Trophoblast cell (in vitro differentiated cells and primary cell): ENCODE data around the gene TUFT1.

ENCODE experiments used
- DNase-seq, 2 donors: peaks; one replicate each; pipeline ENCODE4 v3.0.0-alpha.2; 2016
- H2AFZ ChIP-seq: 2 replicates; pipeline ENCODE4 v1.6.1; 2013; ENCODE audit warnings: low read length, moderate library complexity, mild to moderate bottlenecking; ENCODE audit not compliant: insufficient read depth, poor library complexity
- H2AK5ac ChIP-seq: 2 replicates; pipeline ENCODE4 v1.6.1; 2013; ENCODE audit warnings: mild to moderate bottlenecking, low read length
- H2BK120ac ChIP-seq: 2 replicates; pipeline ENCODE4 v1.6.1; 2013; ENCODE audit warnings: low read length, mild to moderate bottlenecking, moderate library complexity; ENCODE audit not compliant: insufficient read depth, poor library complexity
- H2BK12ac ChIP-seq: 2 replicates; pipeline ENCODE4 v1.6.1; 2013; ENCODE audit warnings: mild to moderate bottlenecking, low read length, moderate library complexity
- H2BK5ac ChIP-seq: 2 replicates; pipeline ENCODE4 v1.6.1; 2013; ENCODE audit warnings: low read length, low read depth, moderate library complexity, mild to moderate bottlenecking; ENCODE audit not compliant: poor library complexity
- H3K14ac ChIP-seq: 2 replicates; pipeline ENCODE4 v1.6.1; 2013; ENCODE audit warnings: mild to moderate bottlenecking, low read length
- H3K18ac ChIP-seq: 2 replicates; pipeline ENCODE4 v1.6.1; 2013; ENCODE audit warnings: mild to moderate bottlenecking, low read length
- H3K23ac ChIP-seq: 2 replicates; pipeline ENCODE4 v1.6.1; 2013; ENCODE audit warnings: low read length
- H3K27ac ChIP-seq: 2 replicates; pipeline ENCODE4 v1.5.1; 2013; ENCODE audit warnings: low read depth, mild to moderate bottlenecking, inconsistent platforms, low read length, moderate library complexity
- H3K27me3 ChIP-seq: 2 replicates; pipeline ENCODE4 v1.6.1; 2013; ENCODE audit warnings: inconsistent platforms, mild to moderate bottlenecking, low read length, moderate library complexity; ENCODE audit not compliant: insufficient read depth
- H3K36me3 ChIP-seq, 2 experiments: 1 replicate in 1 of 2; 2 replicates in 1 of 2; pipeline ENCODE4 v1.6.1; 2013; ENCODE audit warnings: low read length in 2 of 2, mild to moderate bottlenecking in 2 of 2, moderate library complexity in 1 of 2; ENCODE audit not compliant: insufficient read depth in 2 of 2, control insufficient read depth in 1 of 2
- H3K4ac ChIP-seq: 2 replicates; pipeline ENCODE4 v1.6.1; 2013; ENCODE audit warnings: low read depth, mild to moderate bottlenecking, low read length, moderate library complexity
- H3K4me1 ChIP-seq, 2 experiments: 1 replicate in 1 of 2; 2 replicates in 1 of 2; pipeline ENCODE4 v1.6.1; 2013; ENCODE audit warnings: low read length in 2 of 2, mild to moderate bottlenecking in 2 of 2, moderate library complexity in 1 of 2; ENCODE audit not compliant: insufficient read depth in 2 of 2, control insufficient read depth in 1 of 2
- H3K4me2 ChIP-seq: 2 replicates; pipeline ENCODE4 v1.6.1; 2013; ENCODE audit warnings: inconsistent platforms, mild to moderate bottlenecking, low read length, moderate library complexity
- H3K4me3 ChIP-seq: 2 replicates; pipeline ENCODE4 v1.5.1; 2013; ENCODE audit warnings: mild to moderate bottlenecking, low read depth, low read length, inconsistent platforms
- H3K79me1 ChIP-seq: one replicate; pipeline ENCODE4 v1.6.1; 2013; ENCODE audit warnings: low read length
- H3K79me2 ChIP-seq: 2 replicates; pipeline ENCODE4 v1.6.1; 2013; ENCODE audit warnings: low read length, mild to moderate bottlenecking; ENCODE audit not compliant: control insufficient read depth, insufficient read depth, poor library complexity
- H3K9ac ChIP-seq: 2 replicates; pipeline ENCODE4 v1.6.1; 2013; ENCODE audit warnings: mild to moderate bottlenecking, low read length
- H3K9me3 ChIP-seq: 2 replicates; pipeline ENCODE4 v1.6.1; 2013; ENCODE audit warnings: low read depth, mild to moderate bottlenecking, control low read depth, inconsistent platforms, low read length; ENCODE audit not compliant: insufficient read depth
- H4K12ac ChIP-seq: 2 replicates; pipeline ENCODE4 v1.6.1; 2013; ENCODE audit warnings: low read depth, mild to moderate bottlenecking, low read length, moderate library complexity
- H4K8ac ChIP-seq: 2 replicates; pipeline ENCODE4 v1.6.1; 2013; ENCODE audit warnings: low read depth, mild to moderate bottlenecking, low read length, moderate library complexity
- H4K91ac ChIP-seq: one replicate; pipeline ENCODE4 v1.6.1; 2013; ENCODE audit warnings: low read depth, mild to moderate bottlenecking, low read length, moderate library complexity
- WGBS: extraction: QIAGEN DNeasy Blood & Tissue Kit; methylation state at CpG from one replicate; pipeline ENCODE4 v1.1.7; 2013; ENCODE audit warnings: missing lambda C conversion rate; ENCODE audit not compliant: insufficient read length, insufficient coverage; ENCODE audit errors: extremely low coverage; 5-methylcytosine and 5-hydroxymethylcytosine counted together

The TUFT1 gene

GRCh38 chr1:151516031-151516511, 24.0 kb upstream of the TUFT1 start:
- Histone ChIP-seq H4K91ac (peak overlapping the region; percentile 78), H3K4ac (peak overlapping the region; percentile 60), H3K14ac (peak overlapping the region; percentile 83), H3K4me3 (no peak overlapping the region), H3K79me2 (peaks cover 14% of the 10 kb centered on the region), H3K4me2 (peak overlapping the region; percentile 40), H2BK12ac (peak overlapping the region; percentile 37), H3K9ac (no peak overlapping the region), H3K4me1 (peaks cover 30 to 45% of the 10 kb centered on the region in 2 experiments), H3K23ac (no peak overlapping the region), H3K79me1 (peaks cover 46% of the 10 kb centered on the region), H3K27me3 (no peaks in the 10 kb centered on the region), H2BK5ac (peak overlapping the region; percentile 94), H2AFZ (no peak overlapping the region), H3K9me3 (no peaks in the 10 kb centered on the region), H3K18ac (peak overlapping the region; percentile 44), H4K12ac (no peak overlapping the region), H3K36me3 (peaks cover 14 to 20% of the 10 kb centered on the region in 2 experiments), H2AK5ac (peak overlapping the region; percentile 13), H3K27ac (peak overlapping the region; percentile 91), H2BK120ac (peak overlapping the region; percentile 70), H4K8ac (peak overlapping the region; percentile 52)
- DNase-seq = peak; percentile 16 to 49
- WGBS = no CpG with 5 or more reads among the region's 1 CpG

GRCh38 chr1:151518431-151518830, 21.7 kb upstream of the TUFT1 start:
- no peak overlapping the region for H3K9ac ChIP-seq
- peak overlapping the region; percentile 83 for H2BK12ac ChIP-seq
- no peak overlapping the region for H3K27ac ChIP-seq
- H3K4me2 ChIP-seq = no peak overlapping the region
- H3K14ac ChIP-seq = peak overlapping the region; percentile 46
- peaks cover 23 to 31% of the 10 kb centered on the region in 2 experiments for H3K4me1 ChIP-seq
- no peak overlapping the region for H2BK5ac ChIP-seq
- no peak overlapping the region for H2AFZ ChIP-seq
- no peak overlapping the region for H3K23ac ChIP-seq
- no peak overlapping the region for H3K4me3 ChIP-seq
- peak overlapping the region; percentile 41 for H3K18ac ChIP-seq
- H2BK120ac ChIP-seq = no peak overlapping the region
- H3K79me1 ChIP-seq = peaks cover 26% of the 10 kb centered on the region
- WGBS = no CpG with 5 or more reads among the region's 12 CpGs
- peak overlapping the region; percentile 22 for H3K4ac ChIP-seq
- peak overlapping the region; percentile 11 for H2AK5ac ChIP-seq
- peaks cover 10% of the 10 kb centered on the region for H3K79me2 ChIP-seq
- peak overlapping the region; percentile 26 for H4K91ac ChIP-seq
- H3K27me3 ChIP-seq = no peaks in the 10 kb centered on the region
- H4K8ac ChIP-seq = no peak overlapping the region
- H3K36me3 ChIP-seq = peaks cover 19 to 22% of the 10 kb centered on the region in 2 experiments
- no peaks in the 10 kb centered on the region for H3K9me3 ChIP-seq
- DNase-seq = no peak
- no peak overlapping the region for H4K12ac ChIP-seq

- Histone ChIP-seq H2BK120ac (peak overlapping the region; percentile 21), H3K4me1 (peaks cover 19 to 26% of the 10 kb centered on the region in 2 experiments), H4K8ac (no peak overlapping the region), H3K27me3 (no peaks in the 10 kb centered on the region), H3K9me3 (no peaks in the 10 kb centered on the region), H4K12ac (no peak overlapping the region), H3K23ac (no peak overlapping the region), H2BK5ac (no peak overlapping the region), H3K4ac (peak overlapping the region; percentile 22), H3K36me3 (peaks cover 20 to 25% of the 10 kb centered on the region in 2 experiments), H3K9ac (no peak overlapping the region), H3K27ac (no peak overlapping the region), H3K4me3 (no peak overlapping the region), H3K79me2 (peaks cover 10% of the 10 kb centered on the region), H4K91ac (peak overlapping the region; percentile 26), H3K18ac (peak overlapping the region; percentile 48), H3K14ac (no peak overlapping the region), H3K79me1 (peaks cover 21% of the 10 kb centered on the region), H2AK5ac (peak overlapping the region; percentile 77), H3K4me2 (no peak overlapping the region), H2BK12ac (peak overlapping the region; percentile 83), H2AFZ (no peak overlapping the region)
- DNase-seq = no peak
- no CpG with 5 or more reads among the region's 15 CpGs for WGBS
Measured at GRCh38 chr1:151518936-151519335, 21.2 kb upstream of the TUFT1 start.

GRCh38 chr1:151519667-151520066, 20.4 kb upstream of the TUFT1 start:
- Histone ChIP-seq H3K36me3 (peaks cover 25 to 31% of the 10 kb centered on the region in 2 experiments), H4K91ac (no peak overlapping the region), H3K9ac (no peak overlapping the region), H3K27ac (no peak overlapping the region), H3K4me3 (no peak overlapping the region), H3K9me3 (no peaks in the 10 kb centered on the region), H4K12ac (no peak overlapping the region), H2AFZ (no peak overlapping the region), H3K18ac (no peak overlapping the region), H3K23ac (no peak overlapping the region), H2BK5ac (no peak overlapping the region), H3K79me2 (peaks cover 9% of the 10 kb centered on the region), H2BK120ac (no peak overlapping the region), H3K4me1 (peaks cover 14 to 19% of the 10 kb centered on the region in 2 experiments), H2BK12ac (no peak overlapping the region), H3K27me3 (no peaks in the 10 kb centered on the region), H3K4ac (no peak overlapping the region), H3K14ac (no peak overlapping the region), H2AK5ac (no peak overlapping the region), H3K4me2 (no peak overlapping the region), H4K8ac (no peak overlapping the region), H3K79me1 (peaks cover 15% of the 10 kb centered on the region)
- WGBS = no CpG with 5 or more reads among the region's 2 CpGs
- DNase-seq = no peak
